Subcutaneous adipose tissue (tissue), 4 donors: Measurements from ENCODE around the gene ADCY5. TPM values are rescaled to one million over a fixed set of nuclear protein-coding genes. Genes with fewer than 3 reads are reported as not detected.

ENCODE experiments used
- total RNA-seq, 4 donors: library from RNA; depleted of rRNA; stranded (reverse); fragments of >200 nt; gene quantifications; one replicate each; pipeline ENCODE4 v1.1.0, GENCODE V29; 2016
- TF ChIP-seq, protein P1 (sequence below): fragments of 450-650 bp; IDR thresholded peaks from one replicate; pipeline ENCODE4 v1.5.1; 2016; ENCODE audit warnings: low read depth, mild to moderate bottlenecking, control low read depth, antibody characterized with exemption, moderate library complexity

The ADCY5 gene
- total RNA-seq, 4 donors from 2014 or later, result 16.1 to 52.2 (median 38.0) TPM

DNA sequence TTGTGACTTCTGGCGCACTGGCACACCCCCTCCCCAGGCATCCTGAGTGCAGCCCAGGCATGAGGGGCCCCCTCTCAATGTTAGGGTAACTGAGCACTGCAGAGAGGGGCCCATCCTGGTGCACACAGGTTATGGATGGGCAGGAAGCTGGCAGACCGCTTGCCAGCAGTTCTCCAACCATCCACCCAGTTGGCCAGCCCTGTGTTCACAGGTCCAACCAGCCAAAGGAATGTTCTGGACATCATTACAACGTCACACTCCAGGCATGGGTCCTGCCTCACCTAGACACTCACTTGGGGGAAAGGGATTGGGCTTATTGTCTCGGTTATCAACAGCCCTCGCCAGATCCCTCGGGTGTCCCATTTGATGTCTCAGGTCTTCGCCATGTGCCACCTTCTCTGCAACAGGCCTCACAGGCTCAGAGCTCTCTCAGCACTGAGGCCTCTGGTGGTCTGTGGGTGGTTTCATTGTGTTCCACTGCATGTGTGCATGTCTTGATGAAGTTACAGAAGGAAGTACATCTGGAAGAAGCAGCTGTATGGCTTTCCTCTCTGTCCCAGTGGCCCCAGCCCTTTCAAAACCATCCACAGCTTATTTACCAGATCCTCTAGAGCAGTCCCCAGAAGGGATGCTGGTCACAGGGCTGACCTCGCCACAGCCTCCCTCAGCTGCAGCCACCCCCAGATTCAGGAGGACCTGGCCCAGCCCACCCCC lies 23.7 kb downstream of the ADCY5 start:
- TF ChIP-seq, protein P1, sequence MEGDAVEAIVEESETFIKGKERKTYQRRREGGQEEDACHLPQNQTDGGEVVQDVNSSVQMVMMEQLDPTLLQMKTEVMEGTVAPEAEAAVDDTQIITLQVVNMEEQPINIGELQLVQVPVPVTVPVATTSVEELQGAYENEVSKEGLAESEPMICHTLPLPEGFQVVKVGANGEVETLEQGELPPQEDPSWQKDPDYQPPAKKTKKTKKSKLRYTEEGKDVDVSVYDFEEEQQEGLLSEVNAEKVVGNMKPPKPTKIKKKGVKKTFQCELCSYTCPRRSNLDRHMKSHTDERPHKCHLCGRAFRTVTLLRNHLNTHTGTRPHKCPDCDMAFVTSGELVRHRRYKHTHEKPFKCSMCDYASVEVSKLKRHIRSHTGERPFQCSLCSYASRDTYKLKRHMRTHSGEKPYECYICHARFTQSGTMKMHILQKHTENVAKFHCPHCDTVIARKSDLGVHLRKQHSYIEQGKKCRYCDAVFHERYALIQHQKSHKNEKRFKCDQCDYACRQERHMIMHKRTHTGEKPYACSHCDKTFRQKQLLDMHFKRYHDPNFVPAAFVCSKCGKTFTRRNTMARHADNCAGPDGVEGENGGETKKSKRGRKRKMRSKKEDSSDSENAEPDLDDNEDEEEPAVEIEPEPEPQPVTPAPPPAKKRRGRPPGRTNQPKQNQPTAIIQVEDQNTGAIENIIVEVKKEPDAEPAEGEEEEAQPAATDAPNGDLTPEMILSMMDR, result no peak

DNA sequence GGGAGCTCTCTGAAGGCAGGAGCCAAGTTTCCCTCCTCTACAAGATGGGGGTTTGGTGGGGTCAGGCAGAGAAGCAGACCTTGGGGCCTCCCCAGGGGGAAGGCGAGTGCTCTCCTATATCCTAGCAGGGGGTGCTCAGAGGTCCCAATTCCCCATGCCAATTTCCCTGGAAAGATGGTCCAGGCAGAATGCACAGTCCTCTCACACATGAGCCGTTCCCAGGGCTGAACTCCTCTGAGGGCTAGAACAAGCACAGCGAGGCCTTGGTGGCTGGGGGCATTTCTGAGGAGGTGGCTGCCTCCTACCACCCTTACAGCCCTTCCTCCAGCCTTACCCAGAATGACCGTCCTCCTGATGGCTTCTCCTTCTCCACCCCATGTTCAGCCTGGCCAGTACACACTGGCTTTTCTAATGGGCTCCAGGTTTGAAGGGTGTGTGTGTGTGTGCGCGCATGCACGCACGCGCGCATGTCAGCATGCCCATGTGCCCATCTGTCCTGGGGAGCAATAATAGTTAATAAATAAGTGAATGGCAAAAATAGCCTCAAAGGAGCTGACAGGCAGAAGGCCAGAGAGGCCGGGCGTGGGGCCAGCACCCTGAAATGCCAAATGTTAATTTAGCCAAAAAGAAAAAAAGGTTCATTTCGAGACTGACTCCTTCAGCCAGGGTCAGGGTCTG lies 24.4 kb downstream of the ADCY5 start:
- TF ChIP-seq, protein P1, result no peak

DNA sequence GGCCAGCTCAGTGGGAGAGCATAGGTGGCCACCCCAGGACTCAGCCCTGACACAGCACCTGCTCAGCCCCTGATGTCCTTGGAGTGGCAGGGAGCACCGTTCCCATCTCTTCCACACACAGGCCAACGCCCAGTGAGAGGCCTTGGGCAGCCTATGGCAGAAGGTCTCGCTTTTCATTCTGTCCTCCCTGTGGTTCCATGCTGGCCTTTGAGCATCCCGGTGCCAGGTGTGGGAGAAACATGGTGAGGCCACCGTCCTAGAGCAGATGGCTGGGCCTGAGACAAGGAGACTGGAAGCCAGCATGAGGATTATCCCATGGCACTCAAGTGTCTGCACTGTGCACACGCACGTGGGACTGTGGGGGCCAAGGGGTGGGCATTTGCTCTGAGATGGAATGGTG lies 25.1 kb downstream of the ADCY5 start:
- TF ChIP-seq, protein P1, result no peak

DNA sequence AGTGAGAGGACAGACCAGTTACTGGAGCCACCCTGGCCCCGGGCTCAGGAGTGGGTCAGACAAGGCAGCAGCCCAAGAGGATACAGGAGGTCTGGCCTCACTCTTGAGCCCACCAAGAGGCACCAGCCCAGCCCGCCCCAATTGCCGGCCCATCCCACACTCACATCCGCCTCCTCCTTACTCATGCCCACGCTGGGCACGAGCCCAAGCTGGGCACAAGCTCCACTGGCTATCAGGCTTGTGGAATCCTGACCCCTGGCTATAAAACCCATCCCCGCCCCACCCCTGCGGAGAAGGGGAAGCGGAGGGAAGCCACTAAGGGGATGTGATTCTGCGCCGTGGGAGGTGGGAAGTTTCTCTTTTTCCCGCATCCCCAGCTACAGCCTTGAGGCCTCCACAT lies 25.9 kb downstream of the ADCY5 start:
- TF ChIP-seq, protein P1, result no peak

DNA sequence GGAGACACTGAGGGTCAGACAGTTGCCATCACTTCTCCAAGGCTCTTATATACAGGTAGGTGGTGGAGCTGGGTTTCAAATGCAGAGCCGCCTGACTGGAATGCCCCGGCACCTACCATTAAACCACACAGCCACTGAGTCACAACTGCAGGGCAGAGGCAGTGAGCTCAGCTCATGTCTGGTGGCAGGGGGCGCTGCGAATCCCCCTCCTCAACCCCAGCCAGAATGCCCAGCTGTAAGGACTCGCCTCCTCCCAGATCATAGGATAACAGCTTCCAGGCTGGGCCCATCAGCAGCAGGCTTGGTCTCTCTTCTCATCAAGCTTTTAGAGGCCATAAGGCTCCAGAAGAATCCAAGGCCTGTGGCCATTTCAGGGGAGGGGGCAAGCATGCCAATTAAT lies 26.4 kb downstream of the ADCY5 start:
- TF ChIP-seq, protein P1, result no peak

DNA sequence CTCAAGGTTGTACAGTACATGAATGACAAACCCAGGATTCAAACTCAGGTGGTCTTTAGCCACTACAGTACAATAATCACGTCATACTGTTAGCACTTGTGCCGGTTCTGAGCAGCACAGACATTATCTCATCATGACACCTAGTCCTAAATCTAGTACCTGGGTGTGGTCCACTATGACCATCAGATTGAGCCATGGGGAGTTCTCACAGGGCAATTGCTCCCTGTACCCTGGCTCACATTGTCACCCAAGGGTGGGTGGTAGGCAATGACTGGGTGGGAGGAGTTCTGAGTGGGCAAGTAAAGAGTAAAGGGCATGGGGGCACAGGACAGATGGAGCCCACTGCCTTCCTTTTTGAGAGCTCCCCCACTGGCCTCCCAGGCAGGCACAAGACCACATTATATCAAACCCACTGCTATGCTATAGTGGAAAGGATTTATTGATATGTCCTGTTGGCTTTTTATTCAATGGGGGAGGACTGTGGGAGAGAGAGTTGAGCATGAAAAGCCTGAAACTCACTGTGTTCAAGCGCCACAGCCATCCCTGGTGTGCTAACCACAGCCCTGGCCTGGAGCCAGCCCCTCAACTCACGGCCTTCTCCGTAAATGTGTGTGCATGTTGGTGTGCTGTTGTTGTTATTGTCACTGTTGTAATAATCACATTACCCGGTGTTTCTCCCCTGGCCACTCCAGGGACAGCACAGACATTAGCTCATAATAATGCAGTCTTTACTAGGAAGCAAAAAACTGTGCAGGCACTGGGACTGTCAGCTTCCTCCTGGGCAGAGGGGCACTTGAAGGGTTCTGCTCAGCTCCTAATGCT lies 27.3 kb downstream of the ADCY5 start:
- TF ChIP-seq, protein P1, result no peak
